Kidney (tissue), 14 donors: ENCODE results near the gene YKT6. TPM values are rescaled to one million over a fixed set of nuclear protein-coding genes. Genes with fewer than 3 reads are reported as not detected.

Experiments used
- DNase-seq, 5 donors: peaks; one replicate each; pipeline ENCODE4 v3.0.0-alpha.2; 2013 to 2020
- FAIRE-seq: peaks from 2 replicates; lab custom pipeline; 2012; peaks lifted over from hg19 to GRCh38; lab: Jason Lieb, UNC
- H3K27ac ChIP-seq, 2 donors: one replicate each; pipeline ENCODE4 v1.7.0; 2013; ENCODE audit warnings: low read depth in 2 of 2, low read length in 2 of 2, inconsistent platforms in 1 of 2
- H3K27me3 ChIP-seq: one replicate; pipeline ENCODE4 v1.7.1; 2013; ENCODE audit warnings: low read length, inconsistent platforms; ENCODE audit not compliant: control insufficient read depth, insufficient read depth
- H3K36me3 ChIP-seq, 3 donors: one replicate each; pipeline versions ENCODE4 v1.7.0 to v1.7.1; 2013; ENCODE audit warnings: low read length in 3 of 3, control low read depth in 1 of 3, inconsistent platforms in 1 of 3; ENCODE audit not compliant: insufficient read depth in 3 of 3, control insufficient read depth in 2 of 3
- H3K4me1 ChIP-seq, 3 donors: one replicate each; pipeline versions ENCODE4 v1.7.0 to v1.7.1; 2013; ENCODE audit warnings: low read length in 3 of 3, inconsistent platforms in 1 of 3, low read depth in 1 of 3; ENCODE audit not compliant: control insufficient read depth in 2 of 3, insufficient read depth in 2 of 3
- H3K4me3 ChIP-seq, 3 donors: one replicate each; pipeline versions ENCODE4 v1.7.0 to v1.8.1; 2013; ENCODE audit warnings: low read length in 3 of 3, control low read depth in 1 of 3, inconsistent platforms in 1 of 3
- H3K9ac ChIP-seq, 3 donors: one replicate each; pipeline versions ENCODE4 v1.7.0 to v1.7.1; 2013; ENCODE audit warnings: low read length in 3 of 3, control low read depth in 1 of 3, inconsistent platforms in 1 of 3
- H3K9me3 ChIP-seq, 3 donors: one replicate each; pipeline versions ENCODE4 v1.7.0 to v1.7.1; 2013; ENCODE audit warnings: low read length in 3 of 3, control low read depth in 1 of 3, inconsistent platforms in 1 of 3; ENCODE audit not compliant: control insufficient read depth in 2 of 3, insufficient read depth in 1 of 3
- intact Hi-C: fragments of 100-400 bp; cut with DNase I; formaldehyde crosslinking; loops from one replicate; pipeline ENCODE4 v1.11.1; 2022
- polyA plus RNA-seq: library from polyadenylated mRNA; stranded (reverse); fragments of 350-450 nt; fragmentation: Illumina TruSeq; extraction: RNeasy Lipid Tissue Mini Kit (QIAGEN cat#74804); gene quantifications from one replicate; pipeline ENCODE4 v1.2.3, GENCODE V29; 2014; ENCODE audit warnings: low read depth, low replicate concordance; ENCODE audit not compliant: insufficient read depth
- total RNA-seq: library from RNA; stranded (reverse); fragmentation: NEBNext Ultra II Directional; extraction: Animal tissue kit (Norgen Biotek cat#: 25700); gene quantifications from one replicate; pipeline ENCODE4 v1.2.1, GENCODE V29; 2021
- TF ChIP-seq, protein P1 (sequence below): IDR thresholded peaks from 3 replicates; pipeline ENCODE4 v1.5.1; 2012; ENCODE audit warnings: mild to moderate bottlenecking, moderate library complexity, borderline replicate concordance; ENCODE audit not compliant: insufficient read depth; ENCODE audit errors: extremely low read depth
- donor health status: control.
- donor health status: control.
- donor health status: control.
- donor health status: control.
- donor health status: control.
- donor health status: DM: yes; HTN: yes; CAD: no.
- donor health status: Normal renal cell carcinoma (clear cell type).

The YKT6 gene
- total and polyA plus RNA-seq, 2 donors from 2014 or later, result 53.2 to 60.2 TPM

DNA sequence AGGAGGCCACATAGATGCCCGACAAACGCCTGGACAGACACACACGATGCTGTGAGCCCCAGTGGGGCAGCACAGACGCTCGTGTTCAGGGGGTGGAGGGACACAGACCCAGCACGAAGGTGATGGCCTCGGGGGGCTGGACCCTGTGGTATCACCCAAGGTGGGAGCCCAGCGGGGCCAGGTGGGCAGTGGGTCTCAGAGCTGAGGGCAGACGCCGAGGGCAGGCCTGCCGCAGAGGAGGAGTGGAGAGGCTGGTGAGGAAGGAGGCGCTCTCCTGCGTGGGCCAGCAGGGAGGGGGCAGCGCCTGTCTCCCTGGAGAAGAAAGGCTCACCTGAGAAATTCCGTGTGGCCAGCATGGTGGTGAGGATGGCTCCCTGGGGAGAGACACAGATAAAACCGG is 39.6 kb downstream of the YKT6 start:
- intact Hi-C loops, result loop anchor here (10.0 kb wide), 1 partner anchor 234 kb away; no protein-coding TSS in a partner anchor

DNA sequence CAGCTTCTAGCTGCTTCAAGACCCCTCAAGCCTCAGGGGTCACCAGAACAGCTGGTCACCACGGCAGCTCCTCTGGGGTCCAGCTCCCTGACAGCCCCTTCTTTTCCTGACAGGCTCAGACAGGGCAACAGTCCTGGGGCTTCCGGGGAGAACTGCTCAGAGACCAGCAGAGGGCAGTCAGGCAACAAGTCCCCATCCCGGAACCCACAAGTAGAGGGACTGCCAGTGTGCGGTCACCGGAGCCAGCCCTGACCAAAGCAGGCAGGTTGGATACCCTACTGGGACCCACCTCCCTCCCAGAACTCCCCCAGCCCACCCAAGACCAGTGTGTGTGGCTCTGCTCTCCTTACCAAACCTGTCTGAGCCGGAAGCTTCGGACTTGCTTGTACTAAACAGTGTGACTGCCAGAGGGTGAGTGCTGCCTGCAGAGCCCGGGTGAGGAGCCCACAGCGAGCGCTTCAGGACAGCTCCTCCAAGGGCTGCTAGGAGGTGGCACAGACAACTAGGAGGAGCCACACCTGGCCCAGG is 40.3 kb downstream of the YKT6 start:
- FAIRE-seq (no peak), DNase-seq (peak in 4 of 5 donors; percentile 81 to 92 (median 83))
- H3K27me3 ChIP-seq, result no peaks in the 10 kb centered on the region
- H3K4me3 ChIP-seq, result no peak overlapping the region
- no peaks in the 10 kb centered on the region for H3K9me3 ChIP-seq
- H3K4me1 ChIP-seq, result peaks cover 0 to 4% (median 0%) of the 10 kb centered on the region in 3 donors
- H3K9ac ChIP-seq, result no peak overlapping the region
- no peak overlapping the region for H3K27ac ChIP-seq
- TF ChIP-seq, protein P1, sequence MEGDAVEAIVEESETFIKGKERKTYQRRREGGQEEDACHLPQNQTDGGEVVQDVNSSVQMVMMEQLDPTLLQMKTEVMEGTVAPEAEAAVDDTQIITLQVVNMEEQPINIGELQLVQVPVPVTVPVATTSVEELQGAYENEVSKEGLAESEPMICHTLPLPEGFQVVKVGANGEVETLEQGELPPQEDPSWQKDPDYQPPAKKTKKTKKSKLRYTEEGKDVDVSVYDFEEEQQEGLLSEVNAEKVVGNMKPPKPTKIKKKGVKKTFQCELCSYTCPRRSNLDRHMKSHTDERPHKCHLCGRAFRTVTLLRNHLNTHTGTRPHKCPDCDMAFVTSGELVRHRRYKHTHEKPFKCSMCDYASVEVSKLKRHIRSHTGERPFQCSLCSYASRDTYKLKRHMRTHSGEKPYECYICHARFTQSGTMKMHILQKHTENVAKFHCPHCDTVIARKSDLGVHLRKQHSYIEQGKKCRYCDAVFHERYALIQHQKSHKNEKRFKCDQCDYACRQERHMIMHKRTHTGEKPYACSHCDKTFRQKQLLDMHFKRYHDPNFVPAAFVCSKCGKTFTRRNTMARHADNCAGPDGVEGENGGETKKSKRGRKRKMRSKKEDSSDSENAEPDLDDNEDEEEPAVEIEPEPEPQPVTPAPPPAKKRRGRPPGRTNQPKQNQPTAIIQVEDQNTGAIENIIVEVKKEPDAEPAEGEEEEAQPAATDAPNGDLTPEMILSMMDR, result peak; percentile 83
- intact Hi-C loops, result loop anchor here (10.0 kb wide), 1 partner anchor 234 kb away; no protein-coding TSS in a partner anchor
- no peaks in the 10 kb centered on the region for H3K36me3 ChIP-seq

More for the DNA sequence above, 39.6 kb downstream of the YKT6 start:
- Histone ChIP-seq H3K27me3 (no peaks in the 10 kb centered on the region), H3K27ac (no peak overlapping the region), H3K36me3 (no peaks in the 10 kb centered on the region), H3K4me1 (peaks cover 0 to 4% (median 0%) of the 10 kb centered on the region in 3 donors), H3K4me3 (no peak overlapping the region), H3K9ac (no peak overlapping the region), H3K9me3 (no peaks in the 10 kb centered on the region)
- FAIRE-seq, result no peak
- TF ChIP-seq, protein P1, result no peak
- no peak for DNase-seq

DNA sequence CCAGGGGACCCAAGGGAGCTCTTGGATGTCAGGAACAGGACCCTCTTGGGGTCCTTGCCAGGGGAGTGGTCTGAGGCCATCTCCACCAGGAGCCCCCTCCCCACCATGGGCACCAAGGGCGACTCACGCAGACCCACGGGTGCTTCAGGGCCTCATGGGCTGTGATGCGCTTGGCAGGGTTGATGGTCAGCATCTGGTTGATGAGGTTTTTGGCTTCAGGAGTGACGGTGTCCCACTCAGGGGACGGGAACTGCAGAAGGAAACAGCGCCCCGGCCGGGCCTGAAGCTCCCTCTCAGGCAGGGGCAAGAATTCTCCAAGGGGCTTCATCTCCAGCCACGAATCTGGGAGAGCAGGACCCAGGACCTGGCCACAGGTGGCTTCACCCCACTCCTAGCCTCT is 41.3 kb downstream of the YKT6 start:
- DNase-seq (no peak), FAIRE-seq (no peak)
- Histone ChIP-seq H3K27ac (no peak overlapping the region), H3K27me3 (no peaks in the 10 kb centered on the region), H3K9me3 (no peaks in the 10 kb centered on the region), H3K4me1 (peaks cover 0 to 4% (median 0%) of the 10 kb centered on the region in 3 donors), H3K4me3 (no peak overlapping the region), H3K9ac (no peak overlapping the region), H3K36me3 (no peaks in the 10 kb centered on the region)
- intact Hi-C loops, result loop anchor here (10.0 kb wide), 1 partner anchor 233 kb away; no protein-coding TSS in a partner anchor
- TF ChIP-seq, protein P1, result no peak
